GM12872 (cell line): Measurements from ENCODE around the gene GALNT13.

Experiments used
- TF ChIP-seq, protein P1 (sequence below): IDR thresholded peaks from 3 replicates; pipeline ENCODE4 v1.5.1; 2011; ENCODE audit warnings: low read depth, mild to moderate bottlenecking, low read length, moderate library complexity; ENCODE audit not compliant: insufficient read depth

The GALNT13 gene

DNA sequence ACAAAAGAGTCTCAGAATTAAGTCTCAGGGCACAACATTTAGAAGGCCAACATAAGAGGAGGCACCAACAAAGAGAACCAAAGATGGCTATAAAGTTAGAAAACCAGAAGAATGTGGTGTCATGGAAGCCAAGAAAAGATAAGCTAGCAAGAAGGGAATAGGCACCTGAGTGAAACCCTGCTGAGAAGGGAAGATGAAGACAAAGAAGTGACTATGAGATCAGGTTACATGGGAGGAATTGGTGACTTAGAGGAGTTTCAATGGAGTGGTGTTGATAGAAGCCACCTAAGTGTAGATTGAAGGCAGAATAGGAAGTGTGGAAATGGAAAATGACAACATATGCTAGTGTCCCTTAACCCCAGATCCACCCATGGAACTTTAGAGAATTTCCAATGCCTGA lies 499.2 kb downstream of the GALNT13 start:
- TF ChIP-seq, protein P1, sequence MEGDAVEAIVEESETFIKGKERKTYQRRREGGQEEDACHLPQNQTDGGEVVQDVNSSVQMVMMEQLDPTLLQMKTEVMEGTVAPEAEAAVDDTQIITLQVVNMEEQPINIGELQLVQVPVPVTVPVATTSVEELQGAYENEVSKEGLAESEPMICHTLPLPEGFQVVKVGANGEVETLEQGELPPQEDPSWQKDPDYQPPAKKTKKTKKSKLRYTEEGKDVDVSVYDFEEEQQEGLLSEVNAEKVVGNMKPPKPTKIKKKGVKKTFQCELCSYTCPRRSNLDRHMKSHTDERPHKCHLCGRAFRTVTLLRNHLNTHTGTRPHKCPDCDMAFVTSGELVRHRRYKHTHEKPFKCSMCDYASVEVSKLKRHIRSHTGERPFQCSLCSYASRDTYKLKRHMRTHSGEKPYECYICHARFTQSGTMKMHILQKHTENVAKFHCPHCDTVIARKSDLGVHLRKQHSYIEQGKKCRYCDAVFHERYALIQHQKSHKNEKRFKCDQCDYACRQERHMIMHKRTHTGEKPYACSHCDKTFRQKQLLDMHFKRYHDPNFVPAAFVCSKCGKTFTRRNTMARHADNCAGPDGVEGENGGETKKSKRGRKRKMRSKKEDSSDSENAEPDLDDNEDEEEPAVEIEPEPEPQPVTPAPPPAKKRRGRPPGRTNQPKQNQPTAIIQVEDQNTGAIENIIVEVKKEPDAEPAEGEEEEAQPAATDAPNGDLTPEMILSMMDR: no peak

DNA sequence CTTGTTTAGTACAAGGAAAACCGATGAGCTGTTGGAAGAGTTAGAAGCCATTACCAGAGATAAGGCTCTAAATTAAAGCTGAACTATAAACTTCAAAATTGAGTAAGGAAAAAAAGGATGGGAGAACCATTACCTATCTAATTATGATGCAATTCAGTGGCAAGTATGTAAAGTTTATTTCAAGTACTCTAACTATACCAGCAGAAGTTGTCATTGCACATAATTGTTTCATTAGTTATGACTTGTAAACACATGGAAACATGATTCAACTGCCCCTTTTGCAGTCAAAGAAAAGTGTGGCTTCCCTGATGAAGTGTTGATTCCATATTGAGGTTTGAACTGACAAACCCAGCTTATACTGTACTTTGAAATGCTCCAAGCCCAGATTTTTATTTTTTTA lies 502.7 kb downstream of the GALNT13 start:
- TF ChIP-seq, protein P1: no peak

GRCh38 chr2:154375579-154375931 lies 503.8 kb downstream of the GALNT13 start:
- TF ChIP-seq, protein P1: no peak

DNA sequence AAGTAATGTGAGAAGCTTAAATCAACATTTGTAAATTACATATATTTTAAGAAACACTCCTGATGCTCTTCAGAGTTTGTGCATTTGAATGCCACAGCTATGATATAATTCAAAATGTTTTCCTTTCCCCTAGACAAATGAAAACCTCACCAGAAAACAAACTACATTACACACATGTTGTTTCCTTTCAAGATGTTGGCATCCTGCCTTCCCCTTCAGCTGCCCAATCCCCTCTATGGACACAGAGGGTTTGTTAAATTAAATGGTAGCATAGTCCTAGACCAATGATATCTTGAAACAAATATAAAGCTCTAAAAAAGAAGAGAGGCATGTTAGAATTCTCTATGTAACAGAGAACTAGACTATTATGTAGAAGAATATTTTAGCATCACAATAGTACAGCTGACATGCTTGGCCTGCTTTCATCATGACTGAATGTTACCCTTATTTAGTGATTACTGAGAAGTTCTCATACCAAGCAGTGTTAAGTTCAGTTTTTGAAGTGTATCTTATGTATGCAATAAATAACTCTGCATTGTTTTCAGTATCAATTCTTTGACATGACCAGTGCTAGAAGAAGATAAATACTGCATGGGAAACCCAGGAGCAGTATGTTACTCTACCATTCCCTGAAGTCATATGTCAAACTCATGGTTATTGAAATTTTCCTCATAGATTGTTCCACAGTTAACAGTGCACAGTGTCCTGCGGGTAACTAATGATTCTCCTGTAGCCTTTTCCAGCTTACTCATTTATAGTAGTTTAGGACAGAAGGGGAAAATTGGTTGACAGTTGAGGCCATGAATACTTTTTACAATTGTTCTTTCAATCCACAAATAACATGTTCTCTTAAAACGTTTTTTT lies 510.4 kb downstream of the GALNT13 start:
- TF ChIP-seq, protein P1: no peak

DNA sequence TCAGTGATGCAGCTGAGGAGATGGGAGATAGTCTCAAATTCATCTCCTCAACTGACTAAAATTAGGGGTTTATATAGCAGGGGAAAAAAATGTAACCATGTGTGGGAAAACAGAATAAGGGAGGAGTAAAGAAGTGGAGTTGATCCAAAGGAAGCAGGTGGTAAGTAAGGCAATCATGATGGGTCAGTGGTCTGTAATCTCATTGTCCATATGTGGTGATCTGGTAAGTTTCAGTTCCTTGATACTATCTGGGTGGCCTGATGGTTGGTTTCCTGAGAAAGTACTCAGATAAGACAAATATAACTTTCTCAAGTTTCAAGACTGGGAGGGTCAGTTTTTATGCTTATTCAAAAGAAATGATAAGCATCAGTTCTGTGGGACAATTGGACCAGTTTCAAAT lies 514.5 kb downstream of the GALNT13 start:
- TF ChIP-seq, protein P1: no peak

DNA sequence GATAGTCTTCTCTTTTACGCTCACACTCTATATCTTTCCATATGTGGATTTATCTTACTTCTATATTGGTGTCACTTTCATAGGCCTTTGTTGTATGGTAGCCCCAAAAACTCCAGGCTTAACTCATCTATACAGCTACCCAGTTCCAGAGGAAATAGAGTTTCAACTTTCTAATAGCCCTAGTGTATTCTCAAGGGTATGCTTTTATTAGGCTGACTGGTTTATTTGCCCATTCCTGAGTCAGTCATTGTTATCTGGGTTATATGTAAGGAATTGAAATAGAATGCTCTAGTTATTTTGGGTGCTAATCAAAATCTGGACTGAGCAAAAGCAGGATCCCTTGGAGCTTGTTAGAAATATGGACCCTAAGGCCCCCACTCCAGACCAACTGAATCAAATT lies 519.3 kb downstream of the GALNT13 start:
- TF ChIP-seq, protein P1: no peak

GRCh38 chr2:154392256-154392655 lies 520.5 kb downstream of the GALNT13 start:
- TF ChIP-seq, protein P1: no peak
